ENCODE measurements around the gene PASK. TPM values are rescaled to one million over a fixed set of nuclear protein-coding genes. Genes with fewer than 3 reads are reported as not detected.

PASK gene
- total RNA-seq, 1 experiment from 2014 or later = 80.9 TPM

GRCh38 chr2:241195506-241196130 lies 46.3 kb upstream of the PASK start:
- Mint-ChIP-seq H3K36me3 (no peaks in the 10 kb centered on the region), H3K4me1 (0 out of 2 replicates have a peak, but pooled peaks cover 3% of the 10 kb centered on the region), H3K27me3 (ENCODE audit: low read depth) (no peaks in the 10 kb centered on the region), H3K4me3 (no peak overlapping the region), H3K27ac (no peak overlapping the region; the same call in 1 of the 2 replicates), H3K9me3 (no peaks in the 10 kb centered on the region)
- ATAC-seq = no peak
- TF ChIP-seq ZNF671 (CRISPR knock-in tag; IDR thresholded peaks at IDR 0.05) (no peak), FOXP1 (CRISPR knock-in tag; IDR thresholded peaks at IDR 0.05; ENCODE audit: borderline replicate concordance) (no peak), ZNF232 (CRISPR knock-in tag; IDR thresholded peaks at IDR 0.05) (no peak), CBFB (CRISPR knock-in tag; IDR thresholded peaks at IDR 0.05; ENCODE audit: low read depth) (no peak), GRHL2 (CRISPR knock-in tag; IDR thresholded peaks at IDR 0.05; ENCODE audit: insufficient replicate concordance, severe bottlenecking) (no peak), ZNF317 (CRISPR knock-in tag; IDR thresholded peaks at IDR 0.05; ENCODE audit: borderline replicate concordance, low read depth) (no peak), NFYB (CRISPR knock-in tag; conservative IDR thresholded peaks at IDR 0.05; ENCODE audit: low read depth) (no peak), ATF6 (CRISPR knock-in tag; IDR thresholded peaks at IDR 0.05) (no peak)
- TF ChIP-seq, protein P1, sequence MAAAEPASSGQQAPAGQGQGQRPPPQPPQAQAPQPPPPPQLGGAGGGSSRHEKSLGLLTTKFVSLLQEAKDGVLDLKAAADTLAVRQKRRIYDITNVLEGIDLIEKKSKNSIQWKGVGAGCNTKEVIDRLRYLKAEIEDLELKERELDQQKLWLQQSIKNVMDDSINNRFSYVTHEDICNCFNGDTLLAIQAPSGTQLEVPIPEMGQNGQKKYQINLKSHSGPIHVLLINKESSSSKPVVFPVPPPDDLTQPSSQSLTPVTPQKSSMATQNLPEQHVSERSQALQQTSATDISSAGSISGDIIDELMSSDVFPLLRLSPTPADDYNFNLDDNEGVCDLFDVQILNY (CRISPR knock-in tag; IDR thresholded peaks at IDR 0.05) = no peak
- TF ChIP-seq, protein P2, sequence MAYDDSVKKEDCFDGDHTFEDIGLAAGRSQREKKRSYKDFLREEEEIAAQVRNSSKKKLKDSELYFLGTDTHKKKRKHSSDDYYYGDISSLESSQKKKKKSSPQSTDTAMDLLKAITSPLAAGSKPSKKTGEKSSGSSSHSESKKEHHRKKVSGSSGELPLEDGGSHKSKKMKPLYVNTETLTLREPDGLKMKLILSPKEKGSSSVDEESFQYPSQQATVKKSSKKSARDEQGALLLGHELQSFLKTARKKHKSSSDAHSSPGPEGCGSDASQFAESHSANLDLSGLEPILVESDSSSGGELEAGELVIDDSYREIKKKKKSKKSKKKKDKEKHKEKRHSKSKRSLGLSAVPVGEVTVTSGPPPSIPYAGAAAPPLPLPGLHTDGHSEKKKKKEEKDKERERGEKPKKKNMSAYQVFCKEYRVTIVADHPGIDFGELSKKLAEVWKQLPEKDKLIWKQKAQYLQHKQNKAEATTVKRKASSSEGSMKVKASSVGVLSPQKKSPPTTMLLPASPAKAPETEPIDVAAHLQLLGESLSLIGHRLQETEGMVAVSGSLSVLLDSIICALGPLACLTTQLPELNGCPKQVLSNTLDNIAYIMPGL (CRISPR knock-in tag; IDR thresholded peaks at IDR 0.05) = no peak
- no peak for DNase-seq (ENCODE audit: low spot score)
- ChIA-PET CTCF (no interaction called here), POLR2A (interaction anchor here (0.5 kb wide), 1 partner anchor 78 kb away, joined by 3 read pairs; no protein-coding TSS in a partner anchor)

DNA sequence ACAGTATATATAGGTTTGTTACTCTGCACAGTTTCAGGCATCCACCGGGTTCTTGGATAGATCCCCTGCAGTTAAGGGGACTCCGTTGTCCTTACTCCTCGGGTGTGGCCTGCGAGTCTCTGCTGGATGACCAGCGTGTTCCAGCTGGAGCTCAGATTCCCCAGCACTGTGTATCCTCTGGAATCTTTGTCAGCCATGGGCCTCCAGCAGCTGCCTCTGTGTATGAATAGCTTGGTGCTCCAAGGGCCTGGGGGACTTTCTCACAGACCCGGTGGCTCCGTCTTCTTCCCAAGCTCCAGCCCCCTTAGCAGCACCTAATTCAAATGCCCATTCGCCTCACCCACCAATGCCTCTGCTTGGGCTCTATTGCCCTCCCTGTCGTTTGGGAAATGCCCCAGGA lies 45.5 kb upstream of the PASK start:
- 0 out of 2 replicates have a peak, but pooled peaks cover under 1% of the 10 kb centered on the region for H3K4me1 Mint-ChIP-seq
- no peaks in the 10 kb centered on the region for H3K27me3 Mint-ChIP-seq (ENCODE audit: low read depth)
- DNase-seq (ENCODE audit: low spot score) (no peak), ATAC-seq (no peak)
- no peak overlapping the region for H3K27ac Mint-ChIP-seq
- ChIA-PET CTCF (interaction anchor here (1.0 kb wide), 1 partner anchor 116 kb away, joined by 4 read pairs; no protein-coding TSS in a partner anchor), POLR2A (no interaction called here)
- H3K36me3 Mint-ChIP-seq = no peaks in the 10 kb centered on the region
- no peaks in the 10 kb centered on the region for H3K9me3 Mint-ChIP-seq
- no peak overlapping the region for H3K4me3 Mint-ChIP-seq
- TF ChIP-seq, protein P3, sequence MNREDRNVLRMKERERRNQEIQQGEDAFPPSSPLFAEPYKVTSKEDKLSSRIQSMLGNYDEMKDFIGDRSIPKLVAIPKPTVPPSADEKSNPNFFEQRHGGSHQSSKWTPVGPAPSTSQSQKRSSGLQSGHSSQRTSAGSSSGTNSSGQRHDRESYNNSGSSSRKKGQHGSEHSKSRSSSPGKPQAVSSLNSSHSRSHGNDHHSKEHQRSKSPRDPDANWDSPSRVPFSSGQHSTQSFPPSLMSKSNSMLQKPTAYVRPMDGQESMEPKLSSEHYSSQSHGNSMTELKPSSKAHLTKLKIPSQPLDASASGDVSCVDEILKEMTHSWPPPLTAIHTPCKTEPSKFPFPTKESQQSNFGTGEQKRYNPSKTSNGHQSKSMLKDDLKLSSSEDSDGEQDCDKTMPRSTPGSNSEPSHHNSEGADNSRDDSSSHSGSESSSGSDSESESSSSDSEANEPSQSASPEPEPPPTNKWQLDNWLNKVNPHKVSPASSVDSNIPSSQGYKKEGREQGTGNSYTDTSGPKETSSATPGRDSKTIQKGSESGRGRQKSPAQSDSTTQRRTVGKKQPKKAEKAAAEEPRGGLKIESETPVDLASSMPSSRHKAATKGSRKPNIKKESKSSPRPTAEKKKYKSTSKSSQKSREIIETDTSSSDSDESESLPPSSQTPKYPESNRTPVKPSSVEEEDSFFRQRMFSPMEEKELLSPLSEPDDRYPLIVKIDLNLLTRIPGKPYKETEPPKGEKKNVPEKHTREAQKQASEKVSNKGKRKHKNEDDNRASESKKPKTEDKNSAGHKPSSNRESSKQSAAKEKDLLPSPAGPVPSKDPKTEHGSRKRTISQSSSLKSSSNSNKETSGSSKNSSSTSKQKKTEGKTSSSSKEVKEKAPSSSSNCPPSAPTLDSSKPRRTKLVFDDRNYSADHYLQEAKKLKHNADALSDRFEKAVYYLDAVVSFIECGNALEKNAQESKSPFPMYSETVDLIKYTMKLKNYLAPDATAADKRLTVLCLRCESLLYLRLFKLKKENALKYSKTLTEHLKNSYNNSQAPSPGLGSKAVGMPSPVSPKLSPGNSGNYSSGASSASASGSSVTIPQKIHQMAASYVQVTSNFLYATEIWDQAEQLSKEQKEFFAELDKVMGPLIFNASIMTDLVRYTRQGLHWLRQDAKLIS (CRISPR knock-in tag; IDR thresholded peaks at IDR 0.05; ENCODE audit: borderline replicate concordance) = no peak
- TF ChIP-seq E2F4 (CRISPR knock-in tag; IDR thresholded peaks at IDR 0.05; ENCODE audit: borderline replicate concordance, low read depth) (no peak), TP53 (CRISPR knock-in tag; IDR thresholded peaks at IDR 0.05) (no peak), TCF7 (CRISPR knock-in tag; IDR thresholded peaks at IDR 0.05; ENCODE audit: low read depth) (no peak), MYBL2 (CRISPR knock-in tag; IDR thresholded peaks at IDR 0.05) (no peak), SMAD3 (CRISPR knock-in tag; IDR thresholded peaks at IDR 0.05; ENCODE audit: borderline replicate concordance) (no peak), SMAD4 (CRISPR knock-in tag; IDR thresholded peaks at IDR 0.05) (no peak), TEAD4 (CRISPR knock-in tag; IDR thresholded peaks at IDR 0.05) (no peak), MLX (CRISPR knock-in tag; IDR thresholded peaks at IDR 0.05) (no peak), ZBTB21 (CRISPR knock-in tag; IDR thresholded peaks at IDR 0.05; ENCODE audit: borderline replicate concordance) (no peak), ATF1 (CRISPR knock-in tag; IDR thresholded peaks at IDR 0.05) (no peak), GABPB1 (CRISPR knock-in tag; IDR thresholded peaks at IDR 0.05) (no peak), SP1 (CRISPR knock-in tag; conservative IDR thresholded peaks at IDR 0.05) (no peak), TEAD1 (CRISPR knock-in tag; IDR thresholded peaks at IDR 0.05) (no peak)
- TF ChIP-seq, protein P4, sequence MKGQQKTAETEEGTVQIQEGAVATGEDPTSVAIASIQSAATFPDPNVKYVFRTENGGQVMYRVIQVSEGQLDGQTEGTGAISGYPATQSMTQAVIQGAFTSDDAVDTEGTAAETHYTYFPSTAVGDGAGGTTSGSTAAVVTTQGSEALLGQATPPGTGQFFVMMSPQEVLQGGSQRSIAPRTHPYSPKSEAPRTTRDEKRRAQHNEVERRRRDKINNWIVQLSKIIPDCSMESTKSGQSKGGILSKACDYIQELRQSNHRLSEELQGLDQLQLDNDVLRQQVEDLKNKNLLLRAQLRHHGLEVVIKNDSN (CRISPR knock-in tag; IDR thresholded peaks at IDR 0.05) = no peak
